A673 (cell line): Measurements from ENCODE around the gene PPP1R18. TPM values are rescaled to one million over a fixed set of nuclear protein-coding genes. Genes with fewer than 3 reads are reported as not detected.

Source experiments
- BruUV-seq: library from RNA; stranded (reverse); fragments of 400-500 nt; replicated peaks from 2 replicates; lab custom pipeline; 2021; lab: Mats Ljungman, UMichigan
- CTCF ChIA-PET: fragments of 300-600 bp; sonication (Branson Sonifier 250); formaldehyde crosslinking; loops from one replicate; lab custom pipeline; 2022; ENCODE audit warnings: antibody characterized with exemption; lab: Charles Lee
- POLR2A ChIA-PET: fragments of 300-600 bp; sonication (Branson Sonifier 250); formaldehyde crosslinking; loops from one replicate; lab custom pipeline; 2022; ENCODE audit warnings: antibody characterized with exemption; ENCODE audit not compliant: low non-redundant PET; lab: Charles Lee
- DNase-seq: peaks from one replicate; pipeline ENCODE4 v3.0.0-alpha.2; 2015; ENCODE audit warnings: low spot score
- H3K27ac ChIP-seq: fragments of 200-600 bp; sonication (generic); 2 replicates; pipeline ENCODE4 v1.5.1; 2016; ENCODE audit warnings: mixed run types, low read depth, mild to moderate bottlenecking, mixed read lengths, antibody characterized with exemption, low read length; ENCODE audit not compliant: poor library complexity, severe bottlenecking
- H3K27me3 ChIP-seq: fragments of 200-600 bp; sonication (generic); replicated peaks from 2 replicates; pipeline ENCODE4 v1.6.1; 2017; ENCODE audit warnings: mixed run types, low read depth, mild to moderate bottlenecking, mixed read lengths, antibody characterized with exemption, low read length; ENCODE audit not compliant: insufficient read depth, poor library complexity
- H3K36me3 ChIP-seq: fragments of 200-600 bp; sonication (generic); 2 replicates; pipeline ENCODE4 v1.6.1; 2016; ENCODE audit warnings: mixed run types, mild to moderate bottlenecking, mixed read lengths, antibody characterized with exemption, low read length; ENCODE audit not compliant: insufficient read depth, poor library complexity, severe bottlenecking
- H3K4me1 ChIP-seq: fragments of 200-600 bp; sonication (generic); 2 replicates; pipeline ENCODE4 v1.6.1; 2017; ENCODE audit warnings: mixed run types, mild to moderate bottlenecking, mixed read lengths, antibody characterized with exemption, low read length; ENCODE audit not compliant: insufficient read depth, poor library complexity, severe bottlenecking
- H3K4me3 ChIP-seq: fragments of 200-600 bp; sonication (generic); 2 replicates; pipeline ENCODE4 v1.5.1; 2016; ENCODE audit warnings: low read depth, mixed run types, mild to moderate bottlenecking, mixed read lengths, low read length; ENCODE audit not compliant: poor library complexity, severe bottlenecking
- H3K9me3 ChIP-seq: fragments of 200-600 bp; sonication (generic); 2 replicates; pipeline ENCODE4 v1.6.1; 2016; ENCODE audit warnings: mixed run types, low read depth, mild to moderate bottlenecking, mixed read lengths, antibody characterized with exemption, low read length; ENCODE audit not compliant: poor library complexity, severe bottlenecking
- CTCF ChIP-seq: fragments of 300-800, 200-600 bp; sonication (generic); conservative IDR thresholded peaks from 2 replicates; pipeline ENCODE4 v1.5.1; 2017; ENCODE audit warnings: low read depth, mild to moderate bottlenecking, antibody characterized with exemption, low read length, moderate library complexity, mixed read lengths
- EZH2 ChIP-seq: fragments of 200-600 bp; sonication (generic); IDR thresholded peaks from 2 replicates; pipeline ENCODE4 v1.6.1; 2017; ENCODE audit warnings: borderline replicate concordance, low read depth, mild to moderate bottlenecking, mixed read lengths, antibody characterized with exemption, low read length; ENCODE audit not compliant: poor library complexity, severe bottlenecking
- intact Hi-C: fragments of 100-400 bp; cut with micrococcal nuclease; formaldehyde crosslinking; loops from one replicate; pipeline ENCODE4 v1.10.0; 2022; ENCODE audit not compliant: unreplicated experiment
- total RNA-seq: library from RNA; stranded (reverse); gene quantifications from 2 replicates; pipeline ENCODE4 v1.2.3, GENCODE V29; 2021

PPP1R18 gene
- total RNA-seq, 1 experiment from 2014 or later = 50.3 TPM

GRCh38 chr6:30681766-30682142, 4.7 kb downstream of the PPP1R18 start:
- peak overlapping the region; percentile 88 for H3K4me3 ChIP-seq
- POLR2A ChIA-PET = no interaction called here
- H3K27me3 ChIP-seq = no peaks in the 10 kb centered on the region

GRCh38 chr6:30679765-30680535, 6.5 kb downstream of the PPP1R18 start:
- Histone ChIP-seq H3K36me3 (peaks cover 20% of the 10 kb centered on the region), H3K4me1 (peaks cover 31% of the 10 kb centered on the region), H3K4me3 (no peak overlapping the region), H3K27me3 (no peaks in the 10 kb centered on the region), H3K9me3 (no peaks in the 10 kb centered on the region), H3K27ac (peak overlapping the region; percentile 43)
- ChIA-PET CTCF (interaction anchor here (0.7 to 1.5 kb wide), 3 partner anchors 25 to 407 kb away, joined by 3 to 30 read pairs (median 12); no protein-coding TSS in a partner anchor), POLR2A (interaction anchor here (1.2 kb wide), 1 partner anchor 42 kb away, joined by 4 read pairs; no protein-coding TSS in a partner anchor)
- no TSS peak for BruUV-seq
- intact Hi-C loops = loop anchor here (1.0 to 10.0 kb wide), 4 partner anchors 42 to 407 kb away; partner anchors contain the start of gene HLA-E
- DNase-seq = no peak
- TF ChIP-seq EZH2 (no peak), CTCF (no peak)

More at GRCh38 chr6:30681766-30682142, 4.7 kb downstream of the PPP1R18 start:
- no TSS peak for BruUV-seq
- DNase-seq = no peak
- Histone ChIP-seq H3K27ac (peak overlapping the region; percentile 80), H3K36me3 (peaks cover 13% of the 10 kb centered on the region), H3K4me1 (peaks cover 42% of the 10 kb centered on the region), H3K9me3 (no peaks in the 10 kb centered on the region)
- CTCF ChIA-PET = interaction anchor here (1.1 kb wide), 1 partner anchor 49 kb away, joined by 5 read pairs; no protein-coding TSS in a partner anchor
- intact Hi-C loops = no loop called here
- no peak for TF ChIP-seq CTCF
- TF ChIP-seq EZH2 = no peak

- TF ChIP-seq CTCF (peak; percentile 97), EZH2 (no peak)
- ChIA-PET CTCF (interaction anchor here (0.6 to 1.5 kb wide), 15 partner anchors 9 to 818 kb away, joined by 3 to 30 read pairs (median 5); partner anchors contain the start of genes MDC1 and VARS2), POLR2A (interaction anchor here (0.6 to 1.2 kb wide), 2 partner anchors 43 to 183 kb away, joined by 4 read pairs; no protein-coding TSS in a partner anchor)
- peaks cover 23% of the 10 kb centered on the region for H3K4me1 ChIP-seq
- no TSS peak for BruUV-seq
- peak overlapping the region; percentile 43 for H3K27ac ChIP-seq
- intact Hi-C loops = loop anchor here (1.0 to 10.0 kb wide), 4 partner anchors 43 to 408 kb away; partner anchors contain the start of gene HLA-E
- peaks cover 20% of the 10 kb centered on the region for H3K36me3 ChIP-seq
- no peaks in the 10 kb centered on the region for H3K27me3 ChIP-seq
- H3K4me3 ChIP-seq = no peak overlapping the region
- H3K9me3 ChIP-seq = no peaks in the 10 kb centered on the region
- DNase-seq = peak; percentile 89
Observed at GRCh38 chr6:30678964-30679726, 7.3 kb downstream of the PPP1R18 start.
